SU-DHL-6 (cell line): ENCODE measurements around the gene UQCRQ.
A peak's percentile ranks its signal among the peaks of the same experiment; 100 is the strongest.

Experiments used
- H2AFZ ChIP-seq: fragments of 200-600 bp; sonication (generic); 2 replicates; pipeline ENCODE4 v1.6.1; 2014; ENCODE audit warnings: low read depth, mild to moderate bottlenecking, moderate library complexity, mixed read lengths, antibody characterized with exemption, low read length; ENCODE audit not compliant: severe bottlenecking
- H3F3A ChIP-seq: fragments of 200-600 bp; shearing (Covaris generic); 2 replicates; pipeline ENCODE4 v1.6.0; 2016; ENCODE audit warnings: antibody characterized with exemption, mild to moderate bottlenecking; ENCODE audit not compliant: insufficient read depth
- H3K27ac ChIP-seq: fragments of 200-600 bp; sonication (generic); 2 replicates; pipeline ENCODE4 v1.5.1; 2016; ENCODE audit warnings: low read depth, mild to moderate bottlenecking, low read length, moderate library complexity, mixed read lengths
- H3K27me3 ChIP-seq: fragments of 200-600 bp; sonication (generic), shearing (Covaris generic); 2 replicates; pipeline ENCODE4 v1.6.0; 2014; ENCODE audit warnings: mild to moderate bottlenecking, low read length
- H3K36me3 ChIP-seq: fragments of 200-600 bp; sonication (generic); 2 replicates; pipeline ENCODE4 v1.6.1; 2014; ENCODE audit warnings: mild to moderate bottlenecking, low read length, mixed read lengths
- H3K4me2 ChIP-seq: fragments of 300-600, 200-600 bp; shearing (Covaris generic), sonication (generic); 2 replicates; pipeline ENCODE4 v1.6.0; 2014; ENCODE audit warnings: low read length, low read depth, mild to moderate bottlenecking; ENCODE audit not compliant: poor library complexity, severe bottlenecking
- H3K4me3 ChIP-seq: fragments of 200-600 bp; sonication (generic); 2 replicates; pipeline ENCODE4 v1.5.1; 2014; ENCODE audit warnings: antibody characterized with exemption, low read length, mild to moderate bottlenecking, mixed read lengths; ENCODE audit not compliant: insufficient read depth, poor library complexity, severe bottlenecking
- H3K79me2 ChIP-seq: fragments of 200-600 bp; sonication (generic); 2 replicates; pipeline ENCODE4 v1.6.1; 2014; ENCODE audit warnings: mild to moderate bottlenecking, low read length, moderate library complexity; ENCODE audit not compliant: insufficient read depth
- H3K9ac ChIP-seq: fragments of 200-600 bp; sonication (generic); 2 replicates; pipeline ENCODE4 v1.7.0; 2014; ENCODE audit warnings: mild to moderate bottlenecking, low read length
- H3K9me2 ChIP-seq: fragments of 200-600 bp; sonication (generic); replicated peaks from 2 replicates; pipeline ENCODE4 v1.6.1; 2014; ENCODE audit warnings: low read length; ENCODE audit not compliant: insufficient read depth
- H3K9me3 ChIP-seq: fragments of 200-600 bp; sonication (generic); 2 replicates; pipeline ENCODE4 v1.6.1; 2014; ENCODE audit warnings: low read length, mixed read lengths; ENCODE audit not compliant: insufficient read depth
- H4K20me1 ChIP-seq: fragments of 200-600 bp; sonication (generic); 2 replicates; pipeline ENCODE4 v1.6.1; 2014; ENCODE audit warnings: low read depth, mild to moderate bottlenecking, antibody characterized with exemption, low read length, moderate library complexity, mixed read lengths
- EZH2phosphoT487 ChIP-seq: fragments of 200-600 bp; sonication (generic), shearing (Covaris generic); conservative IDR thresholded peaks from 2 replicates; pipeline ENCODE4 v1.6.1; 2018; ENCODE audit warnings: mild to moderate bottlenecking, antibody characterized with exemption, low read length, moderate library complexity, mixed read lengths
- TF ChIP-seq, protein P1 (sequence below): fragments of 200-600 bp; sonication (generic); IDR thresholded peaks from one replicate; pipeline ENCODE4 v1.5.1; 2017; ENCODE audit warnings: antibody characterized with exemption, mild to moderate bottlenecking, low read length, moderate library complexity; ENCODE audit not compliant: insufficient read depth, poor library complexity, severe bottlenecking

The UQCRQ gene

DNA sequence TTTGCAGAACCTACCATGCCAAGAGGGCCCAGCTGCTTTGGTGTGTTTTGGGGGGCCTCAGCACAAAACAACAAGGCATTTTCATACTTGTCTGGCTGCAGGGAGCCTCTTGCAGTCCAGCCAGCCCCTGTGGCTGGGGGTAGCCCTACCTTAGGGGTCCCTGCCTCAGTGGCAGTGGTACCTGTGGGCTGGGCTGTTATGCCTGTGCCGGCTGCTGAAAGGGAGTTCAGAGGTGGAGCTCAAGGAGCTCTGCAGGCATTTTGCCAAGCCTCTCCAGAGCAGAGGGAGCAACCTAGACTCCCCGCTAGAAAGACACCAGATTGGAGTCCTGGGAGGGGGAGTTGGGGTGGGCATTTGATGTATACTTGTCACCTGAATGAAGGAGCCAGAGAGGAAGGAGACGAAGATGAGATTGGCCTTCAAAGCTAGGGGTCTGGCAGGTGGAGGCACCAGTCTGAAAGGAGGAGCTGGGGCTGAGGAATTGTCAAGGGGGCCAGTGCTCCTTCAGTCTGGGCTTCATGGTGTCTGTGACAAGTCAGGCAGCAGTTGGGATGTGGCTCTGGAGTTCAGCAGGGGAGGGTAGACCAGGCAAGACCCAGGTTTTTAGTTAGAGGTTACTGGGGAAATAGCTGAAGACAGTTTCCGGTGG lies 37.5 kb upstream of the UQCRQ start:
- Histone ChIP-seq H3K4me2 (no peak overlapping the region), H3K9me2 (no peaks in the 10 kb centered on the region)

DNA sequence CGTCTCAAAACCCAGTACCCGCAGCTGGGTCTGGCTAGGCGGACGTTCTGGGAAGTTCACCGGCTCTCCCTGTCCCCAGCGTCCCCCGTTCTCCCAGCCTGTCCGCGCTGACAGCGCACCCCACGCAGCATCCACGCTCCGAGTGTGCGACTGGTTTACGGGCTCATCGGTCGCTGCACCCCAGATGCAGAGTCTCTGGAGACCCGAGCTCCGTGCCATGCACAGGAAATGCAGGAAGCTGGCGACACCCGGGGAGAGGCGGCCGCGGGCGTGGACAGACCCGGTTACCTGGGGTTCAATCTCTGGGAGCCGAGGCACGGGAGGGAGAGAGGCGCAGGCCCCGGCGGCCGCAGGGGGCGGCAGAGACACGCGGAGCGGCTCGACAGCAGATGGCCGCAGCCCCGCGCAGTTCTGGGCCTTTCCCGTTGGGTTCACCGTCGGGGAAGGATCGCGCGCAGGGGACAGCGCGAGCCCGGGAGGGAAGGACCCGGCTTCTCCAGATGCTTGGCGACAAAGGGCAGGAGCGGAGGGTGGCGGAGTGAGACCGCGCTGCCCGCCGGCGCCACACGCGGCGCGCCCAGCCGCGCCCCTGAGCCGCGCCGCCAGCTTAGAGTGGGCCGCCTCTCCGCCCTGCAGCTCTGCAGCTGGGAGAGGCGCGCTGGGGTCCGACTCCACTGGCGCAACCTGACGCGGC lies 36.6 kb upstream of the UQCRQ start:
- H3K79me2 ChIP-seq = no peaks in the 10 kb centered on the region
- no peaks in the 10 kb centered on the region for H3K9me2 ChIP-seq
- H3K9me3 ChIP-seq = no peaks in the 10 kb centered on the region
- no peaks in the 10 kb centered on the region for H3K27me3 ChIP-seq
- no peaks in the 10 kb centered on the region for H4K20me1 ChIP-seq
- peak overlapping the region; percentile 65 for H3K9ac ChIP-seq
- no peak overlapping the region for H3K27ac ChIP-seq
- H3K4me2 ChIP-seq = peak overlapping the region; percentile 48
- peak overlapping the region; percentile 74 for H3K4me3 ChIP-seq
- H3F3A ChIP-seq = no peaks in the 10 kb centered on the region
- peak overlapping the region; percentile 89 for H2AFZ ChIP-seq
- no peak for TF ChIP-seq EZH2phosphoT487
- TF ChIP-seq, protein P1, sequence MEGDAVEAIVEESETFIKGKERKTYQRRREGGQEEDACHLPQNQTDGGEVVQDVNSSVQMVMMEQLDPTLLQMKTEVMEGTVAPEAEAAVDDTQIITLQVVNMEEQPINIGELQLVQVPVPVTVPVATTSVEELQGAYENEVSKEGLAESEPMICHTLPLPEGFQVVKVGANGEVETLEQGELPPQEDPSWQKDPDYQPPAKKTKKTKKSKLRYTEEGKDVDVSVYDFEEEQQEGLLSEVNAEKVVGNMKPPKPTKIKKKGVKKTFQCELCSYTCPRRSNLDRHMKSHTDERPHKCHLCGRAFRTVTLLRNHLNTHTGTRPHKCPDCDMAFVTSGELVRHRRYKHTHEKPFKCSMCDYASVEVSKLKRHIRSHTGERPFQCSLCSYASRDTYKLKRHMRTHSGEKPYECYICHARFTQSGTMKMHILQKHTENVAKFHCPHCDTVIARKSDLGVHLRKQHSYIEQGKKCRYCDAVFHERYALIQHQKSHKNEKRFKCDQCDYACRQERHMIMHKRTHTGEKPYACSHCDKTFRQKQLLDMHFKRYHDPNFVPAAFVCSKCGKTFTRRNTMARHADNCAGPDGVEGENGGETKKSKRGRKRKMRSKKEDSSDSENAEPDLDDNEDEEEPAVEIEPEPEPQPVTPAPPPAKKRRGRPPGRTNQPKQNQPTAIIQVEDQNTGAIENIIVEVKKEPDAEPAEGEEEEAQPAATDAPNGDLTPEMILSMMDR = peak; percentile 69
- no peaks in the 10 kb centered on the region for H3K36me3 ChIP-seq

More for the DNA sequence above, 37.5 kb upstream of the UQCRQ start:
- no peak overlapping the region for H3K4me3 ChIP-seq
- TF ChIP-seq, protein P1 = no peak
- no peak for TF ChIP-seq EZH2phosphoT487
- no peak overlapping the region for H2AFZ ChIP-seq
- no peaks in the 10 kb centered on the region for H3K27me3 ChIP-seq
- H3K79me2 ChIP-seq = no peaks in the 10 kb centered on the region
- H3K9me3 ChIP-seq = no peaks in the 10 kb centered on the region
- no peak overlapping the region for H3K27ac ChIP-seq
- H4K20me1 ChIP-seq = no peaks in the 10 kb centered on the region
- H3F3A ChIP-seq = no peaks in the 10 kb centered on the region
- no peak overlapping the region for H3K9ac ChIP-seq
- no peaks in the 10 kb centered on the region for H3K36me3 ChIP-seq

DNA sequence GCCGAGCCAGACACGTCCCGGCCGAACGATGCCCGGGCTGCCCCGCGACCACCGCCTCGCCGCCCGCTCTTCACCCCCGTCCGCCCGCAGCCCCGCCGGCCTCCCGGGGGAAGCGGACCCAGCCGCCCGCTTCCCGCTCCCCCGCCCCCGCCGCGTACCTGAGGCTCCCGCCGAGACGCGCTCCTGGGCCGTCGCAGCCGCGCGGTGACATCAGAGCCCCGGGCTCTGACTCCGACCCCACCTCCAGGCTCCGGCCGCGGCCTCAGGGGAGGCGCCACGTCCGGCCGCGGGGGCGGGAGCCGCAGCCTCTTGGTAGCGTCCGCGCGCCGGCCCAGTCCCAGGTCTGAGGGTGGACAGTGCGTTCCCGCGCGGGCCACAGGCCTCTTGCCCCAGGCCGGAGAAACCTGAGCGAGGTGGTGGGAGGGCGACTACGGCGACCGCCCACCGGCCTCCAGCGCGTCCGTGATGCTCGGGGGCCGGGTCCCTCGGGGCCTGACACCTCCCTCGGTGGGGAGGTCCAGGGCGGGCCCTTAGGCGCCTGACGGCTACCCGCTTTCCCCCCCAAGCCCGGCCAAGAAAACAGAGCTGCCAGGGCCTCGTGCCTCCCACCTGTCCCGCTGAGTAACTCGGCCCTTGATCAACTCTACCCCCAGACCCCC lies 35.9 kb upstream of the UQCRQ start, which contains the start of gene SHROOM1:
Gene SHROOM1, minus strand, starts transcription at position 212 of the 659 bp plus-strand sequence. CDS start 4,507 bp downstream, outside the sequence.
- no peaks in the 10 kb centered on the region for H3K79me2 ChIP-seq
- H4K20me1 ChIP-seq = no peaks in the 10 kb centered on the region
- H3K36me3 ChIP-seq = no peaks in the 10 kb centered on the region
- peak within 1 kb of the TSS; percentile 65 for H3K9ac ChIP-seq
- H3F3A ChIP-seq = no peaks in the 10 kb centered on the region
- H3K9me3 ChIP-seq = no peaks in the 10 kb centered on the region
- no peak for TF ChIP-seq EZH2phosphoT487
- TF ChIP-seq, protein P1 = no peak
- H3K9me2 ChIP-seq = no peaks in the 10 kb centered on the region
- peak within 1 kb of the TSS; percentile 89 for H2AFZ ChIP-seq
- H3K4me3 ChIP-seq = peak within 1 kb of the TSS; percentile 74
- peak within 1 kb of the TSS; percentile 48 for H3K4me2 ChIP-seq
- no peak within 1 kb of the TSS for H3K27ac ChIP-seq
- no peaks in the 10 kb centered on the region for H3K27me3 ChIP-seq
